Astrocyte of the hippocampus (primary cell): ENCODE results near the gene ZDHHC7.
"Not testable (repeated sequence)": the region's sequence is repeated elsewhere in the genome, so short reads cannot be mapped to it uniquely, and the experiment has no call there.

Experiments
- DNase-seq: peaks from one replicate; pipeline ENCODE4 v3.0.0; 2011; ENCODE audit warnings: low read depth, low spot score

The ZDHHC7 gene

DNA sequence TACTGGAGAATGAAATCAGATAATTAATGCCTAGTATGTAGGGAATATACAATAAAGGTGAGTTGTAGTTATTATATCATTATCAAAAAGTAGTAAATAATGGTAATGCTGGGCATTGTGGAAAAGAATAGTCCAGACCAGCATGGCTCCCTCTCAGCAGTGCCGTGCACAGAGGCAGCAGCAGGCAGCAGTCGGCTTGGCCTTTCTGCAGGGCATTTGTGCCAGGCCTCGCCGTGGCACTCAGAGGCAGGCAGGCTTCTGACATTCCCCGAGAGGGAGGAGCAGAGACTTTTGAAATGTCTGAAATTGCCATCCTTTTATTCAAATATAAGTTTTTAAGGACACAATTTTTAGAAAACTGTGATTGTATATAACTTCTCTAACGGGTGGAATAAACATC is 31.3 kb upstream of the ZDHHC7 start:
- no peak for DNase-seq

DNA sequence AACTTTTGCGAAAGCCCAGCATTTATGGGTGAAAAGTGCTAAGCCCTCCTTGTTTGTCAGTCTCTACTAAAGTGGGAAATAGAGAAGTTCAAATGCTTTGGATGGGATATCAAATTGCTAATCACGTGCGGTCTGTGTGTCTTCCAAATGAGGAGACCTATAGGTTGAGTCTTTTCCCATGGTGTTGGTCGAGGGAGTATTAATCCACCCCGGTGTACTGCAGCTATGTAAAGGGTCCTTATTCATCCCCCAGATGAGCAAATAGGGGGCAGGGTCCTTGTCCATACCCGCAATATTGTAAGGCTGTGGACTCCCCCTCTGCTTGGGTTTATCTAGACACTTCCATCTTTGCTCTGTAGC is 30.8 kb upstream of the ZDHHC7 start:
- DNase-seq, result no peak

DNA sequence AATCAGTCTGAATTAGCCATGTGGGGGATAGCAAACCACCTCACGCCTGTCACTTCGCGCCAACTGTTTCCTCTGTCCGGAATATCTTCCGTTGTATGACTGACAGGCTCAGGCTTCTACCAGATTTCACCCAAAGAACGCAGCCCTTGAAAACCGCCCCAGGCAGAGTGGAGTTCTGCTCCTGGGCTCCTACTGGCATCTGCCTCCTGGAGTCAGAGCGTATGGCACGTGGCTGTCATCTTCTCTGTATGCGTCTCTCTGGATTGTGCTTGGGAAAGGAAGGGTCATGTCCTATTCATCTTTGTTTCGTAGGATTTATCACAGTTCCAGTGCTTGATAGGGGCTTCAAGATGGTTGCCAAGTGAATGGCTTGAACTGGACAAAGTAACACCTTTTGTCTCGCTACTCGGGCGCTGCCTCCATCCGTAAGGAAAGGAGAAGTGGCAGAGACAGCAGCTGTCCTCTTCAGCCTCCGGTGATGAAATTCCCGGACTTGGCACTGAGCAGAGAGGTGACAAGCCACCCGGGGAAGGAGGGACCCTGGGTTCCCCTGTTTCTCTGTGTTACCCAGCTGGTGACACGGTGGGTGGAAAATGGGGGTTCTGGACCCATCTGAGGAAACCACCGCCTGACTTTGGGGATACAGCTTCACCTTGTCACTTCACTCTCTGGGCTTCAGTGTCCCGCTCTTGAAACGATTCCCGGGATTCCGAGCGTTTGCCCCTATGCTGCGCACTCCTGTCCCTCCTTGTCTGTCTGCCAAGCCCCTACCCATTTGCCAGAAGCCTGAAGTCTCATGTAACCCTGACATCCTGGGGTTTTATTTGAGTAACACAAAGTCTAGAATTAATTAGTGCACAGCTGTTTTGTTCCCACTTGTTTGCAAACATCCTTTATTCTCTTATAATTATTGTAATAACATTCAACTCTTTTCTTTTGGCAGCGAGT is 30.2 kb upstream of the ZDHHC7 start:
- DNase-seq, result no peak

GRCh38 chr16:85040685-85041084 is 29.4 kb upstream of the ZDHHC7 start:
- DNase-seq, result no peak

- no peak for DNase-seq
These were observed 26.4 kb upstream of the ZDHHC7 start for GRCh38 chr16:85037721-85038120.

- peak; percentile 86 for DNase-seq
These were observed 25.7 kb upstream of the ZDHHC7 start for GRCh38 chr16:85037050-85037410.

DNA sequence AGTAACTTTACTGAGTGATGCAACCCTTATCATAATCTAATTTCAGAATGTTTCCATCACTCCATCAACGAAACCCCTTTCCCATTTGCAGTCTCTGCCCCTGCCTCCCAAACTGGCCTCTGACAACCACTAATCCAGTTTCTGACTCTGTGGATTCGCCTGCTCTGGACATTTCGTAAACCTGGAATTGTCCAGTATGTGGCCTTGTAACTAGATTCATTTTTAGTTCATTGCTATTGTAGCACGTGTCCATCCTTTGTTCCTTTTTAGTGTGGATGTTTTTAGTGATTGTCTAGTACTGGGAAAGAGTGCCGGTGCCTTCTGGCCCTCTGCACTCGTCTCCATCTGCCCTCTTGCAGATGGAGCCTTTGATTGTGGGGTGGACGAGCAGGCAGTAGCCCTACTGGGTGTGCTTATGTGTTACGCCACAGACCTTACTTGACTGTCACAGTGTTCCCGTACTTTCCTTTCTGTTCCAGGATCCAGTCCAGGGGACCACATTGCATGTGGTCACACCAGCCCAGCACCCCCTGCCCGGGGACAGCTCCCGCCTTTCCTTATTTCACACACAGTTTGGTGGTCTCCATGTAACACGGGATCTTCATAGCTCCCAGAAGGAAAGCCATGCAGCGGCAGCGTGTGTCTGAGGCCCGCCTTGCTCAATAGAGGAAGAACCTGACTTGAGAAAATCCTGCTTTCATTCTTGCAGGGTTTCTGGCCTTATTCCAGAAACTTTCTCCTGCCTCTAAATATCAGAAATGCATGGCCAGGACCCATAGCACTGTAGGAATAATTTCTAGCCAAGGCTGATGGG is 25.1 kb upstream of the ZDHHC7 start:
- DNase-seq, result no peak

GRCh38 chr16:85034591-85035433 is 23.5 kb upstream of the ZDHHC7 start:
- no peak for DNase-seq

- DNase-seq, result no peak
These were observed 21.8 kb upstream of the ZDHHC7 start for GRCh38 chr16:85033171-85033570.

DNA sequence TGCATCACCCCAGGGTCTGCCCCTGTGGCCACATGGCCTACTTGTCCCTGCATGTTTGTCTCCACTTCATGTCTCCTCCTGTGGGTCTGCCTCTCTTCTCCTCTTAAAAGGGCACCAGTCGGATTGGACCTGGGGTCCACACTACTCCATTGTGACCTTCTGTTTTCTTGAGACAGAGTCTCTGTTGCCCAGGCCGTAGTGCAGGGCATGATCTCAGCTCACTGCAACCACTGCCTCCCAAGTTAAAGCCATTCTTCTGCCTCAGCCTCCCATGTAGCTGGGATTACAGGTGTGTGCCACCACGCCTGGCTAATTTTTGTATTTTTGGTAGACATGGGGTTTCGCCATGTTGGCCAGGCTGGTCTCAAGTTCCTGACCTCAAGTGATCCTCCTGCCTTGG is 20.9 kb upstream of the ZDHHC7 start:
- DNase-seq, result not testable (repeated sequence)

- DNase-seq, result no peak
These were observed 20.1 kb upstream of the ZDHHC7 start for GRCh38 chr16:85031451-85031850.

- no peak for DNase-seq
These were observed 18.7 kb upstream of the ZDHHC7 start for GRCh38 chr16:85029981-85030401.

DNA sequence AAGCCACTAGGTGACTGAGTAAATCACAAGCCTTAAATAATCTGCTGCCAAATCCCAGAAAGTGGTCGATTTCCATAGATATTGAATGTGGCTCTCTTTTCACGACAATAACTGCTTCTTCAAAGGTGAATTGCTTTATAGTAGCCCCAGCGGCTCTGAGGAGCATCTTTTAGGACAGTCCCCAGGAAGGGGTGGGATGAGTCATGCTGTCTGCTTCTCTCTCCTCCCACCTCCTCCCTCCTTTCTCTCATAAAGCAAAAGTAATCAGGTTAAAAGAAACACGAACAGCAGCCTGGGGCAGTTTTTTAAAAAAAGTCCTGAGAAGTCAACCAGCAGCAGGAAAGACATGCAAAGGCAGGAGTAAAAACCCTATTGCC is 18.1 kb upstream of the ZDHHC7 start:
- peak; percentile 41 for DNase-seq

DNA sequence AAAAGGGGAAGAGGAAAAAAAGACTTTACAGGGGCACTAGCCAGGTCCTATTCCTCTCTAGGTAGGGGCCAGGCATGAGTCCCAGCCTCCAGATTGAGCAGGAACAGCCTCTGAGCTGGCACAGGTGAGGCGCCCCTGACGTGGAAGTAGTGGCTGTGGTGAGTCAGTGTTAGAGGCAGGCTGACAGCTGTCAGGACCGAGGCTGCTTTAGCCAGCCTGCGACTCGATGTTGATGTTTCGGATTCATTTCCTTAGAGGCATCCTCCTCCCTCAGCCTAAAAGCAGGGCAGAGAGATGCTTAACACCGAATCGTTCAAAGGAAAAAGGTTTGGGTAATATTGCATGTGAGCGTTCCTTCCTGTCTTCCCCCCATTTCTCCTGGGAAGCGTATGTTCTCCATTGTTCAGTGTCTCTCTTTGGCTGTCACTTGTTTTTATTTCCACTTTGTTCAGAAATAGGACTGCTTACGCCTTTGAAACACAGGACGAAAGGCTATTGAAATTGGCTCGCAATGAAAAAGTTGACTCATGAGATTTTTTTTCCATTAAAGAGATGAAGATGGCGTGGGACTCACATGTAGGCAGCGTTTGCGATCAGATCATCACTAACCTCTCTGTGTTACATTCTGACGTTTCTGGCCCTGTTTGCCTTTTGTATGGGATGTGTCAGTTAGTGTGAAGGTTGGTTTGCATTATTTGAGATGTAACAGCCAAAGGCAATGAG is 17.5 kb upstream of the ZDHHC7 start:
- DNase-seq, result peak; percentile 55

DNA sequence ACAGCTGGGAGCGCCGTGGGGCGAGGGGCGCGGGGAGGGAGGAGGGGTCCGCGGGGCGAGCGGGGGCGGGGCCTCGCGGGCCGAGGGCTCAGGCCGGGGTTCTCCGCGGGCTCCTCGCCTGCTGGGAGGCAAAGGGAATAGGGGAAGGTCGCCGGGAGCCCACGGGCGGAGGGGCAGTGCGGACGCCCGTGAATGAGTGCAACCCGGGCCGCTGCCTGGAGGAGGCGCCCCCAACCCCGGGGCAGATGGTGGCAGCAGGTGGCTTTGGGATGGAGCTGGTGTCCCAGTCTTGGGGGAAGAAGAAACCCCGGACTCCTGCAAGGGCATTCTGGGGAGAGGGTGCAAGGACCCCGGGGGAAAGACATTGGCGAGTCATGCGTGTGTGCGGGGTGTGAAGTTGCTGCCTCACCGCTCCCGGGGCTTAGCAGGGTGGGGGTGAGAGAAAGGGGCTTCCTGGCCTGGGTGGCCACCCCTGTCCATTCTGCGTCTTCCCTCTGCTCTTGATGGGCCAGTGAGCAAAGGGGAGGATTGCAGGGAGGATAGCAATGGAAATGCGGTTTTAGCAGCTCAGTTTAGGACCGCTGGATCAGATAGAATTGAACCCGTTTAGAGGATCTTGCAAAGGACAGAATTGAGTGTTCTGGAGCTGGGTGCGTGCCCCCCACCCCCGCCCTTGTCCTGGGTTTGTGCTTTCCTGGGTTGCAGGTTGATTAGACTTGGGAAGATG is 16.8 kb upstream of the ZDHHC7 start:
- DNase-seq, result no peak

DNA sequence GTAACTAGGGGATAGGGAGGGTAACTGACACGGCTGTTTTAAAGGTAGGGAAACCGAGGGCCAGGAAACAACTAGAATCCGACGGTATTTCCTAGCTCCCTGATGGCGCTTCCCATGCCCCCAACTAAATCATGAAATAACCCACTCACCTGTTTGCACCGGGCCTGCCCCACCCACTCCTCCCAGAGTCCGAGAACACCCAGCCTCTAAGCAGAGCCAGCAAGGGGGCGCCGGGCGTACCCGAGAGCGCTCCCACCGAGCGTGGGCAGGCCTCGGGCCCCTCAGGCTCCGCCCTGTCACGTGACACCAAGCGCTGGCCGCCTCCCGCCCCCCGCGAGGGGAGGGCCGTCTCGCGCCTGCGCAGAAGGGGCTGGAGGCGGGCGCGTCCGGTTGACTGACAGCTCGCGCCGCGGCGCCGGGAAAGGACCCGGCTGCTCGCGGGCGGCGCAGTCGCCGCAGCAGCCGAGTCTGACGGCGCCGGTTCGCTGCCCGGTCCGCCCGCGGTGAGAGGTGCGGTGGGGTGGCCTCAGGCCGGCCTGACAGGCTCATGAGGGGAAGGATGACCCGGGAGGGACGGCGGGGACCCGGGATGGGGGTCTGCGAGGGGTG is 16.1 kb upstream of the ZDHHC7 start, which contains the start of gene KIAA0513:
TSS of gene KIAA0513 (plus strand) at position 447 of the 609 bp plus-strand sequence. CDS start 39,277 bp downstream, outside the sequence.
- DNase-seq, result peak; percentile 98

DNA sequence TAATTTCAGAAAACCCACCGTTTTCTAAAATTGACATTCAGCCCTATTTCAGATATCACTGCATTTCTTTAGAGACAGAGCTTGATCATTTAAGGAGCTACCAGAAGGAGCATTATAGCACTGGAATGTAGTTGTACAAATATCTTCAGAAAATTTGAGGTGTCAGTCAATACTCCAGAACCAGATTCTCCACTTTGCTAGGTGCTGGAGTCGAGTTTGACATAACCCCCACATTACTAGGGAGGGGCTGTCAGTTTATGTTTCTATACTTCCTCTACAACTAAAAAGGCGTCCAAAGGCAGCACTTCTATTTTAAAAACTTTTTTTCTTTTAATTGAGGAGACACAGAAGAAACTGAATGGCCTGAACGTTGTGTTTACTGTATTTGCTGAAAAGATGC is 15.4 kb upstream of the ZDHHC7 start:
- DNase-seq, result no peak

GRCh38 chr16:85025781-85026653 is 14.7 kb upstream of the ZDHHC7 start:
- DNase-seq, result no peak

DNA sequence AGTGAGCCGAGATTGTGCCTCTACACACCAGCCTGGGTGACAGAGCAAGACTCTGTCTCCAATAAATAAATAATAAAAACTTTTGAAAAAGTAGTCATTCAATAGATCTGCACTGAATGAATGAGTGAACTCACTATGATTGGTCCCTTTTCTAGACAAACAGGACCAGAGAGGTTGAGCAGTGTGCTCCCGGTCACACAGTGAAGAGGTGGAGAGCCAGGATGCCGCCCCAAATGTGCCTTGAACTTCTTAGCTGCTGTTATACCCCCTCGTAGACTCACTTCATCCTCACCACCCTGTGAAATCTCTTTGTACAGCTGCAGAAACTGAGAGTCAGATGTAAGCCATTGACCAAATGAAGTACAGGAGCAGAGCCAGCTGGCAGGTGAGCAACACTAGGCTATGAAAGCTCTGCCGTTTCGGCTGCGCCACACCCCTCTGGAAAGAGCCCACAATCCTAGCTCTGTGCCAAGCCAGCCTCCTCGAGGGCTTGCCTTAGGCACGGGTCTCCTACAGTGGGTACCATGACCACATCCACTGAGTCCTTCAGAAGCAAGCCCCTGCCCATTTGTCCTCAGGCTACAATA is 8.4 kb upstream of the ZDHHC7 start:
- DNase-seq, result no peak
